Fibroblast of skin of right quadriceps (primary cell): ENCODE measurements around the gene ANAPC16.
"Not testable (repeated sequence)": the region's sequence is repeated elsewhere in the genome, so short reads cannot be mapped to it uniquely, and the experiment has no call there.

ENCODE experiments used
- DNase-seq: peaks from one replicate; pipeline ENCODE4 v3.0.0-alpha.2; 2013

The ANAPC16 gene

DNA sequence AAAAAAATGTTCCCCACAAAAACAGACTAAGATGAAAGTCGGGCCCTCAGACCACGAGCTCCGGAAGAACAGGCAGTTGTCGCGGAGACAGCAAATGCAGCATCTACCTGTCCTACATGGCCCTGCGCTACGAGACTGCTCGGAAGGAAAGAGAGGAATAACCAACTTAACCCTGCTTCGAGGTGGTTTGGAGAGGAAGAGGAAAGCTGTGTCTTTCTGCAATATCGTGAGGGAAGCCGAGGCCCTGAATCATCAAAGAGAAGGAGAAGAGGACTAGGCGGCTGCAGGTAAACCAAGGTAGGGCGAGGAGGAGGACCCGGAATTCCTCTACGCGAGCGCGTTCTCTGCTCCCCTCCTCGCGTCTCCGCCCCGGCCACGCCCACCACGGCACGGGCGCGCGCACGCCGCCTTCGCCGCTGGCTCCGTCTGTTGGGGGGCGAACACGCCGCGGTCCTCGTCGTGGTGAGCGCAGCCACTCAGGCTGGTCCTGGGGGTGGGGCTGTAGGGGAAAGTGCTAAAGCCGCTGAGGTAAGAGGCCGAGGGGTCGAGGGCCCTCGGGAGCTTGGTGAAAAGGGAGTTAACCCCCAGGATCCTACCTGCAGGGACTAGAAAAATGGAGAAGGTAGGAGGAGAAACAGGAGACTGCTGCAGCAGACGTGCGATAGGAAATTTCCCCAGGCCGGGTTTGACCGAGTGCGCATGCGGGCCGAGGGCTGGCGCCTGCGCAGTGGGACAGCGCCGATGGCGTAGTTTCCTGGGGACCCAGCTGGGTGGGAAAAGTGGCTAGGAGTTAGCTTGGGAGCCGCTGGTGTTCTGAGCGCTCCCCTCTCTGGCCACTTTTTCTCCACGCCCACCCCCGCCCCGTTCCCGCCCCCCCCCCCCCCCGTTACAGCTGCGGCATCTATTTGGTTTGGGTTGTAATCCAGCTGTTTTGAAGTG, at the start of gene ANAPC16, which contains the start of gene ASCC1:
Gene ANAPC16 (plus strand): TSS at position 402 of the 939 bp plus-strand sequence. CDS start 7,903 bp downstream, outside the sequence.
Gene ASCC1 (minus strand): TSS at position 666 of the 939 bp plus-strand sequence. CDS start 2,978 bp downstream, outside the sequence.
- DNase-seq = peak; percentile 91

GRCh38 chr10:72167118-72167517, 48.7 kb upstream of the ANAPC16 start:
- DNase-seq = no peak

DNA sequence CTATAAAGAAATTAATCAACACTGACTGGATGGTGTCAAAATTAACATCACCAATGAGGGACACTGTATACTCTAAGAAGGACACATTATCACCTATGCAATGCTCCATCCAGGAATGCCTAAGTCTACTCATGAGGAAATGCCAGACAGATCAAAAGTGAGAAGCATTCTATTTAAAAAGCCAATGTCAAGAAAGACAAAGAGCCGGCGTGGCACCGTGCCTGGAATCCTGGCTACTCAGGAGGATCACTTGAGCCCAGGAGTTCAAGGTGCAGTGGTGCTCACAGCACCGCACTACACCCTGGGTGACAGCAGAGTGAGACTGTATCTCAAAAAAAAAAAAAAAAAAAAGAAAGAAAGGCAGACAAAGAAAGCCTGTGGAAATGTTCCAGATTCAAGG, 45.5 kb upstream of the ANAPC16 start:
- no peak for DNase-seq

DNA sequence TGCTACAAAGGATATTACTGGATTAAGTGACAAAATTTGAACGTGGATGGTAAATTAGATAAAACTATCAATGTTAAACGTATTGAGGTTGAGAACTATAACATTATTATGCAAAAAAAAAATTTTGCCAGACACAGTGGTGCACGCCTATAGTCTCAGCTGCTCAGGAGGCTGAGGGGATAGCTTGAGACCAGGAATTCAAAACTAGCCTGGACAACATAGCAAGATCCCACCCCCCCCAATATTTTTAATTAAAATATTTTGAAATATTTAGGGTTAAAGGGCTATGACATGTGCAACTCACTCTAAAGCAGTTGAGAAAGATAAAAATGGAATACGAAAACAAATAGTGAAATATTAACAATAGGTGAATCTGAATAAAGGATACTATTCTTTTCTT, 45.1 kb upstream of the ANAPC16 start:
- DNase-seq = no peak

DNA sequence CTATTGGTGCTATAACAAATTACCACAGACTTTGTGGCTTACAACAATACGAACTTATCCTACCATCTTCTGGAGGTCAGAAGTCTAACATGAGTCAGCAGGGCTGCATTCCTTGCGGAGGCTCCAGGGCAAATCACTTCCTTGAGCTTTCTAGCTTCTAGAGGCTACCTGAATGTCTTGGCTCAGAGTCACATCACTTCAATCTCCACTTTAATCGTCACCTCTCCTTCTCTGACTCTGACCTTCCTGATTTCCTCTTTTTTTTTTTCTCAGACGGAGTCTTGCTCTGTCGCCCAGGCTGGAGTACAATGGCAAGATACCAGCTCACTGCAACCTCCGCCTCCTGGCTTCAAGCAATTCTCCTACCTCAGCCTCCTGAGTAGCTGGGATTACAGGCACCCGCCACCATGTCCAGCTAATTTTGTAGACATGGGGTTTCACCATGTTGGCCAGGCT, 44.6 kb upstream of the ANAPC16 start:
- peak; percentile 86 for DNase-seq

DNA sequence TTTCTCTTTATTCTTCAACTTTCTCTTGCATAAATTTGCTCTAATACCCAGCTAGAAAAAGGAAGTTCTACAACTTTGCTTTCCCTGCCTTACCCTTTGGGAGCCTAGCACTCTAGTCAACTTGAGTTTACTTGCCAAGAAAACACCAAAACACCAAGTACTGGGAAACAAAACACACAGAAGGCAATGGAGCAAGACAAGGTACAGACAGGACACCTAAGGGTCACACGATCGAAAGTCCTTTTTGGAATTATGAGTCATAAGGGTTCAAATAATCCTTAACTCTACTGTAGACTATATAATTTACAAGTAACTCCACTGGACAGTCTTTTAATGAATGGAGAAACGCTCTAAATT, 42.6 kb upstream of the ANAPC16 start:
- DNase-seq = no peak

DNA sequence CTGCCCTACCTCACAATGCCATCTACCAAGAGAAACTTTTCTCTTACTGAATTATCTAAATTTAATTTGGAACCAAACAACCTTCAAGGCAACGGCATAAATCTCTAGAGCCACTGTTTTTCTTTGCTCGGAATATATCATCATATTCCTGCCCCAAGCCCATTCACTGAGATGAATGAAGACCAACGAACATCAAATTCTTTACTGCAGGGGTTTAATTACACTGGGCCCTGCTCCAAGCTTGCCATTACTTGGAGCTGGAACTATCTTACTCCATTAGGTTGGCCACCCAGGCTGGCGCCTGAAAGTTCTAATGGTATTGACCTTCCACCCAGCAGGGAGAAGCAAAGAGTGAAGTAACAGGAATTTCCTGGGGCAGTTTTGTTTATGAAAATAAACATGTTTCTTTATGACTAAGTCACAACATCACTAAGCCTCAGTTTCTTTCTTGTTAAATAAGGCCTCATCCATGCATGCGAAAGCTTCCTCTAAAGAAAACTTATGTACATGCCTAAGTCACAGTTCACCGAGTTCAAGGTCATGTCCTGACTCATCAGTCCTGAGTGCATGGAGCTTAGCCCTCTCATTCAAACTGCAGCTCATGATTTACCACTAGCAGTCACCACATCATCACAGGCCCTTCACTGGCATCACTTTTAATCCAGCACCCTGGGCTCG, 42.1 kb upstream of the ANAPC16 start:
- peak; percentile 48 for DNase-seq

- no peak for DNase-seq
Observed at GRCh38 chr10:72174297-72174662, 41.5 kb upstream of the ANAPC16 start.

- peak; percentile 65 for DNase-seq
Observed at GRCh38 chr10:72175149-72175548, 40.7 kb upstream of the ANAPC16 start.

DNA sequence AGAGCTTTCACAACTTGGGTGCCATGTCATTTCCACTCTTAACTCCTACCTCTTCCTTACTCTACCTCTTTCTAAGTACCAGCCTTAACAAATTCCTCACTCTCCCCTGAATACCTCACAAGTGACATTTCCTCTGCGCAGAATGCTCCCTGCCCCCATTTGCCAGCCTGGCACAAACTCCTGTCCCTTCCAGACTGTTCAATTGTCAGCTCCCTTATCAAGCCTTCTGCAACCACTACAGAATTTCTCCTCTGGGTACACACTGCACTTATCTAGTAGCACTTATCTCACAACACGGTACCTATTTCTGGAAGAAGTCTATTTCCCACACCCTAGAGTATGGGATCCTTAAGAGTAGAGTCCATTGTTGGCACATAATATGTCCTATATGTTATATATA, 39.1 kb upstream of the ANAPC16 start:
- DNase-seq = no peak

- no peak for DNase-seq
Observed at GRCh38 chr10:72177454-72177853, 38.4 kb upstream of the ANAPC16 start.

GRCh38 chr10:72184156-72184555, 31.7 kb upstream of the ANAPC16 start:
- no peak for DNase-seq

GRCh38 chr10:72186258-72186981, 29.4 kb upstream of the ANAPC16 start:
- DNase-seq = peak; percentile 59

GRCh38 chr10:72186982-72187330, 28.9 kb upstream of the ANAPC16 start:
- DNase-seq = no peak

DNA sequence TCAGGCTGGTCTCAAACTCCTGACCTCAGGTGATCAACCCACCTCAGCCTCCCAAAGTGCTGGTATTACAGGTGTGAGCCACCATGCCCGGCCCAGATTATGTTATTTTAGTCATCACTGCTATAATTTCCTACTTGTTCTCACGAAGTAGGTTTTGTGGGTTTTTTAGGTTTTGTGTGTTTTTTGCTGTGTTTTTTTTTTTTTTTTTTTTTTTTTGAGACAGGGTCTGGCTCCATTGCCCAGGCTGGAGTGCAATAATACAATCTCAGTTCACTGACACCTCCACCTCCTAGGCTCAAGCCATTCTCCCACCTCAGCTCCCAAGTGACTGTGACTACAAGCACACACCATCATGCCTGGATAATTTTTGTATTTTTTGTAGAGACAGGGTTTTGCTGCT, 20.9 kb upstream of the ANAPC16 start:
- no peak for DNase-seq

DNA sequence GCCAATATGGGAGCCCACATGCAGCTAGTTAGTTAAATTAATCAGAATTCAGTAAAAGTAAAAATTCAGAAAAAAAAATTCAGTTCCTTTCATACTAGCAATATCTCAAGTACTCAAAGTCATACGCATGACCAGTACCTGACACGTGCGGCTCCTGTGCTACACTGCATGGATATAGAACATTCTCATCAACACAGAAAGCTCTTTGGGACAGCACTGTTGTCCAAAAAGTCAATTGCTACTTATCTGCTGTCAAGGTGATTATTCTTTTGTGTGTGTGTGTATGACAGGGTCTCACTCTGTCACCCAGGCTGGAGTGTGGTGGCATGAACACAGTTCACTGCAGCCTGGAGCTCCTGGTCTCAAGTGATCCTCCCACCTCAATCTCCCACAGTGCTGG, 14.9 kb upstream of the ANAPC16 start:
- no peak for DNase-seq

DNA sequence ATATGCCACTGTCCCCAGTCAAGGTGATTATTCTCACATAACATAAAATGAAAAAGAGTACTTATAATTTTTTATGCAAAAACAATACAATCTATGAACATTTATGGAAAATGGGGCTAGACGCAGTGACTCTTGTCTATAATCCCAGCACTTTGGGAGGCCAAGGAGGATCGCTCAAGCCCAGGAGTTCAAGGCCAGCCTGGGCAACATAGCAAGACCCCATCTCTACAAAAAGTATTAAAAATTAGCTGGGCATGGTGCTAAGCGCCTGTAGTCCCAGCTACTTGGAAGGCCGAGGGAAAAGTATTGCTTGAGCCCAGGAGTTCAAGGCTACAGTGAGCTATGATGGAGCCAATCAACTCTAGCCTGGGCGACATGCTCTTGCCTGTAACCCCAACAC, 14.5 kb upstream of the ANAPC16 start:
- DNase-seq = no peak

GRCh38 chr10:72204296-72204695, 11.5 kb upstream of the ANAPC16 start:
- DNase-seq = peak; percentile 25

- DNase-seq = no peak
Observed at GRCh38 chr10:72204724-72205123, 11.1 kb upstream of the ANAPC16 start.

DNA sequence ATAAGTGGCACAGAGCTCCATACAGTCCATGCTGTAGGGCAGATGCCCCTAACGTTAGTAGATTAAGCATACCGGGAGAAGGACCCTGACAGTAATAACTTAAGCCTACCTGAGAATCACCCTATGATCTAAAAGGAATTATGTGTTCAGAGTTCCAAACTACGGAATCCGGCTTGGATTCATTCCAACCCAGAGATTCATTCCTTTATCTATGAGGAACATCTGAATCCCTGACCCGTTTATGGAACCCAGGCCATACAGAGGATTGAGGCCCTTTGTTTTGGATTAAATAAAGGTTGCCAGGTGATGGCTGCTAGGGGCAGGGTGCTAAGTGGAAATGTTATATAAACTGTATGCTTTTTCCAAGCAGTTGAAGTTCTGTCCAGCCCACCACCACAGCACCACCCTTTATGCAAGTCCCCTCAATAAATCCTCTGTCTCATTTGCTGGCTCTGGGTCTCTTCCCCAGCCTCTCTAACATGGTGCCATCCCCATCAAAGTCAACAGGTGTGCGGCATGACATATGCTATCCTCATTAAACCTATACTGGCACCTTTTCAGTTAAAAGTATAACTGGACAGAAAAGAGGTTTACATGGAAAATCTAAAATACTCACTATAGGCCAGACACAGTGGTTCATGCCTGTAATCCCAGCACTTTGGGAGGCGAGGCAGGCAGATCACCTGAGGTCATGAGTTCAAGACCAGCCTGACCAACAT, 9.1 kb upstream of the ANAPC16 start:
- no peak for DNase-seq

GRCh38 chr10:72208526-72208925, 7.3 kb upstream of the ANAPC16 start:
- not testable (repeated sequence) for DNase-seq

GRCh38 chr10:72211381-72211780, 4.4 kb upstream of the ANAPC16 start:
- not testable (repeated sequence) for DNase-seq

GRCh38 chr10:72211832-72212231, 4.0 kb upstream of the ANAPC16 start:
- not testable (repeated sequence) for DNase-seq
